ENCODE results near the gene CC2D1A. TPM values are rescaled to one million over a fixed set of nuclear protein-coding genes. Genes with fewer than 3 reads are reported as not detected.

The CC2D1A gene
- total and polyA plus RNA-seq, 4 donors, result 7.4 to 12.0 (median 9.9) TPM

DNA sequence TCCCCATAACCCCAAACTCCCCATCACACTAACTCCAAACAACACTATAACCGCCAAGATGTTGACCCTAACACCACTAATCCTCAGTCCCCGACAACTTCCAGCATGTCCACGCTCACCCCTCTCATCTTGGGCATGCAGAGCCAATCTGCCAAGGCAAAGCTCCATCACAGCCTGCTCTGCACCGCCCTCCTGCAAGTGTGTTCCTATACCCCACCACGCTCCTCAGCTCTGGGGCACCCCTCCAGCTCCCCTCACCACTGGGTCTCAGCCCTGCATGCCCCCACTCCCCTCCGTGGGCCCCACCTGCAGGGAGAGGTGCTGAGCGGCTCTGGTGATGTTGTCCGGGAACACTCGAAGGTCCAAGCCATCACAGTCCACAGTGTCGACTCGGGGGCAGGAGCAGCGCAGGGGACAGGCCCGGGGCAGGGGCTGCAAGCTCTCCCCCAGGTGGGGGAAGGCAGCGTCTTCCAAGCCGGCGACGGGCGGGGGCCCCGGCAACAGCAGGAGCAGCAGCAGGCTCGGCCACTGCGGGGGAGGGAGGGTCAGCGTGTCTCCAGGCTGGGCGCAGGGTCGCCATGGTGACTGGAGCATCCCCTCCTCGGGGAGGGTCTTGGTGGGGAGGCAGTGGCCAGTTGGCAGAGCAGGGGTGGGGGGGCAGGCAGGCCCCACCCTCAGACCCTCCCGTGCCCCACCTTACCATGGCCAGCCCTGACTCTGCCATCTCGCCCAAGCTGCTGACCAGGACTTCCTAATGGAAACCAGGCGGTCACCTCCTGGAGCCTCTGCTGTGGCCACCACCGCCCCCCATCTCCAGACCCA, 31.7 kb downstream of the CC2D1A start (continued):
- no peak for TF ChIP-seq CTCF (IDR thresholded peaks at IDR 0.05; ENCODE audit: low read depth, low read length, missing input control)

DNA sequence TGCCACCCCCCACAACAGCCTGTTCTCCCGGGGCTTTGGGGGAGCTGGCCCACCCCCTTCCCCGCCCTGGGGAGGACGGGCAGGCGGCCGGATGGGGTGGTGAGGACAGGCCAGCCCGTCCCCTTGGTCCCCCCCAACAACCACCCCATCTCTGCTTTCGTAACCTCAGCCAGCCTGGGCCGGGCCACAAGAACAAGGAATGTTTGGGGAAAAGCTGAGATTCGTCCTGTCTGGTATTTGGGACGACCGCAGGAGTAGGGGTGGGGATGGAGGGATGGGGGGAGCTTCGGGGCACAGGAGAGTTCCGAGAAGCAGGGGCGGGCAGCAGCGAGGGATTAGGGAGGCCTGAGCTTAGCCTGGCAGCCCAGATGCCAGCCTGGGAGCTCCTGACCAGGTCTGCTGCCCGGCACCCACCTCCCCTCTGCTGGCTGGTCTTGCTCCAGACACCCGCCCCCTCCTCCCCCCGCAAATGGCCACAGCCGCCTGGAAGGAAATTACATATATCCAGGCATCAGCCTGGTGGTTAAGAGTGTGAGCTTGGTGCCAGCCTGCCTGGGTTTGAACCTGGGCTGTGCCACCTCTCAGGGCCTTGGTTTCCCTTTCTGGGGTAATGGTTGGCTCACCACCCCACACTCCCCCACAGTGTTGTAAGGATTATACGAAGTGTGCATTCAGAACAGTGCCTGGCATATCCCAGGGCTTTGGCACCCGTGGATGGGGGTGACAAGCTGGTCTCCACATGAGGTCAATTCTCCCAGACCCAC, 32.5 kb downstream of the CC2D1A start, which contains the start of gene PODNL1:
Gene PODNL1 (minus strand): TSS at position 117 of the 764 bp plus-strand sequence. CDS start 236 bp downstream, outside the sequence.
- WGBS, result 33% methylated on average over 21 of the region's 21 CpGs
- Histone ChIP-seq H3K9ac (ENCODE audit: low read depth in 1 of 2, low read length in 2 of 2) (no peak within 1 kb of the TSS), H3K36me3 (ENCODE audit: control insufficient read depth in 4 of 4, insufficient read depth in 3 of 4, low read depth in 1 of 4, low read length in 3 of 4) (no peaks in the 10 kb centered on the region), H3K9me3 (ENCODE audit: control insufficient read depth in 4 of 4, low read length in 3 of 4) (no peaks in the 10 kb centered on the region), H3K27me3 (ENCODE audit: control insufficient read depth in 4 of 4, insufficient read depth in 4 of 4, low read length in 3 of 4) (peaks cover 0 to 5% (median 2%) of the 10 kb centered on the region in 4 donors), H3K27ac (ENCODE audit: low read depth in 1 of 2, low read length in 2 of 2) (no peak within 1 kb of the TSS), H3K4me3 (ENCODE audit: low read depth in 1 of 3, low read length in 3 of 3) (no peak within 1 kb of the TSS), H3K4me1 (ENCODE audit: control insufficient read depth in 4 of 4, insufficient read depth in 4 of 4, low read length in 3 of 4) (no peaks in the 10 kb centered on the region)
- TF ChIP-seq TAF1 (conservative IDR thresholded peaks at IDR 0.05) (no peak), CTCF (IDR thresholded peaks at IDR 0.05; ENCODE audit: low read depth, low read length, missing input control) (no peak), RAD21 (IDR thresholded peaks at IDR 0.05) (no peak), YY1 (IDR thresholded peaks at IDR 0.05) (no peak), RXRA (IDR thresholded peaks at IDR 0.05) (no peak)
- DNase-seq (ENCODE audit: low spot score), result no peak

- no peaks in the 10 kb centered on the region for H3K4me1 ChIP-seq (ENCODE audit: control insufficient read depth in 4 of 4, insufficient read depth in 4 of 4, low read length in 3 of 4)
- peaks cover 0 to 3% (median 0%) of the 10 kb centered on the region in 4 donors for H3K27me3 ChIP-seq (ENCODE audit: control insufficient read depth in 4 of 4, insufficient read depth in 4 of 4, low read length in 3 of 4)
- no peak for DNase-seq (ENCODE audit: low spot score)
- no peak overlapping the region for H3K27ac ChIP-seq (ENCODE audit: low read depth in 1 of 2, low read length in 2 of 2)
- H3K4me3 ChIP-seq (ENCODE audit: low read depth in 1 of 3, low read length in 3 of 3), result no peak overlapping the region
- H3K36me3 ChIP-seq (ENCODE audit: control insufficient read depth in 4 of 4, insufficient read depth in 3 of 4, low read depth in 1 of 4, low read length in 3 of 4), result no peaks in the 10 kb centered on the region
- TF ChIP-seq FOXA1 (IDR thresholded peaks at IDR 0.05) (no peak), HNF4A (conservative IDR thresholded peaks at IDR 0.05) (no peak), JUND (IDR thresholded peaks at IDR 0.05) (no peak), TAF1 (conservative IDR thresholded peaks at IDR 0.05) (no peak), CTCF (IDR thresholded peaks at IDR 0.05; ENCODE audit: low read depth, low read length, missing input control) (no peak), HNF4G (IDR thresholded peaks at IDR 0.05) (no peak), GABPA (IDR thresholded peaks at IDR 0.05 in 1 of 2, conservative IDR thresholded peaks at IDR 0.05 in 1 of 2) (no peak), FOXA2 (IDR thresholded peaks at IDR 0.05) (no peak), NR2F2 (IDR thresholded peaks at IDR 0.05) (no peak), ZBTB33 (IDR thresholded peaks at IDR 0.05) (no peak)
- WGBS, result 98% methylated on average over 1 of the region's 1 CpG
- H3K9me3 ChIP-seq (ENCODE audit: control insufficient read depth in 4 of 4, low read length in 3 of 4), result no peaks in the 10 kb centered on the region
- no peak overlapping the region for H3K9ac ChIP-seq (ENCODE audit: low read depth in 1 of 2, low read length in 2 of 2)
Observed at GRCh38 chr19:13942023-13942684, 36.2 kb downstream of the CC2D1A start.

Data from liver (tissue), 9 donors.